Thyroid gland (tissue), 4 donors: ENCODE measurements around the gene ZNF625.

Experiments used
- POLR2A ChIP-seq, 2 donors: fragments of 450-650 bp; IDR thresholded peaks; one replicate each; pipeline ENCODE4 v1.6.1; 2017; ENCODE audit warnings: antibody characterized with exemption in 2 of 2, mild to moderate bottlenecking in 2 of 2, moderate library complexity in 1 of 2
- TF ChIP-seq, protein P1 (sequence below), 6 experiments: fragments of 200-600 bp in 3 of 6; fragments of 450-650 bp in 3 of 6; sonication (generic) in 3 of 6; IDR thresholded peaks; one replicate each; pipeline ENCODE4 v1.5.1; 2016 to 2019; ENCODE audit warnings: antibody characterized with exemption in 6 of 6, mild to moderate bottlenecking in 2 of 6, inconsistent platforms in 1 of 6, moderate library complexity in 1 of 6

DNA sequence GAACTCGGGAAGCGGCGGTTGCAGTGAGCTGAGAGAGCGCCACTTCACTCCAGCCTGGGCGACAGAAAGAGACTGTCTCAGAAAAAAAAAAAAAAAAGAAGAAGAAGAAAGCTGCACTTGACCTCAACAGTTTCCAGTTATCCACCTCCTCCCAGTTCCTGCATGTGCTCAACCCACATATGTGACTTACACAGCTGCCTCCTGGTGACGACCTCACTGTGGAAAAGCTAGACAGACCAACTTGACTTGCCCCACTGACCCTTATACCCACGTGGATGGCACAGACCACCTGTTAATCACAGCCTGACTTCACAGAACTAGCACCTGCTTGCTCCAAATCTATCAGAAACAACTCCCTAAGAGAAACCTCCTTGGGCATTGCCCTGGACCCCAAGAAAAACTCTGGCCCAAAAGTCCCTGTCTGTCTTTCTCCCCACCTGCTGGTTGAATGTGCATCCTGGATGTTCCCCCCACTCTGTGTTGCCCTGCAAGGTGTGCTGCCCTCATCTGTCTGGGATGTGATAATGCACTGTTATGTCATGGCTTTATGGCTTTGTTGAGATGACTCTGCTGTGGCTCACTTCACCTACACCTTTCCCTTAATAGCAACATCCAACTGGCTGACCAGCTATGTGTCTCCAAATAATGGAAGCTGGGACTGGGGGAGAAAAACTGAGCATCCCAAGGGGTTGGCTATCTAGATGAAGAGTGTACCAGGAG lies 19.2 kb downstream of the ZNF625 start:
- TF ChIP-seq, protein P1, sequence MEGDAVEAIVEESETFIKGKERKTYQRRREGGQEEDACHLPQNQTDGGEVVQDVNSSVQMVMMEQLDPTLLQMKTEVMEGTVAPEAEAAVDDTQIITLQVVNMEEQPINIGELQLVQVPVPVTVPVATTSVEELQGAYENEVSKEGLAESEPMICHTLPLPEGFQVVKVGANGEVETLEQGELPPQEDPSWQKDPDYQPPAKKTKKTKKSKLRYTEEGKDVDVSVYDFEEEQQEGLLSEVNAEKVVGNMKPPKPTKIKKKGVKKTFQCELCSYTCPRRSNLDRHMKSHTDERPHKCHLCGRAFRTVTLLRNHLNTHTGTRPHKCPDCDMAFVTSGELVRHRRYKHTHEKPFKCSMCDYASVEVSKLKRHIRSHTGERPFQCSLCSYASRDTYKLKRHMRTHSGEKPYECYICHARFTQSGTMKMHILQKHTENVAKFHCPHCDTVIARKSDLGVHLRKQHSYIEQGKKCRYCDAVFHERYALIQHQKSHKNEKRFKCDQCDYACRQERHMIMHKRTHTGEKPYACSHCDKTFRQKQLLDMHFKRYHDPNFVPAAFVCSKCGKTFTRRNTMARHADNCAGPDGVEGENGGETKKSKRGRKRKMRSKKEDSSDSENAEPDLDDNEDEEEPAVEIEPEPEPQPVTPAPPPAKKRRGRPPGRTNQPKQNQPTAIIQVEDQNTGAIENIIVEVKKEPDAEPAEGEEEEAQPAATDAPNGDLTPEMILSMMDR (IDR thresholded peaks at IDR 0.05): peak in 3 of 6 experiments; percentile 12 to 25 (median 24)
- no peak for TF ChIP-seq POLR2A (IDR thresholded peaks at IDR 0.05)
